ENCODE data around the gene EIF5.

The EIF5 gene

DNA sequence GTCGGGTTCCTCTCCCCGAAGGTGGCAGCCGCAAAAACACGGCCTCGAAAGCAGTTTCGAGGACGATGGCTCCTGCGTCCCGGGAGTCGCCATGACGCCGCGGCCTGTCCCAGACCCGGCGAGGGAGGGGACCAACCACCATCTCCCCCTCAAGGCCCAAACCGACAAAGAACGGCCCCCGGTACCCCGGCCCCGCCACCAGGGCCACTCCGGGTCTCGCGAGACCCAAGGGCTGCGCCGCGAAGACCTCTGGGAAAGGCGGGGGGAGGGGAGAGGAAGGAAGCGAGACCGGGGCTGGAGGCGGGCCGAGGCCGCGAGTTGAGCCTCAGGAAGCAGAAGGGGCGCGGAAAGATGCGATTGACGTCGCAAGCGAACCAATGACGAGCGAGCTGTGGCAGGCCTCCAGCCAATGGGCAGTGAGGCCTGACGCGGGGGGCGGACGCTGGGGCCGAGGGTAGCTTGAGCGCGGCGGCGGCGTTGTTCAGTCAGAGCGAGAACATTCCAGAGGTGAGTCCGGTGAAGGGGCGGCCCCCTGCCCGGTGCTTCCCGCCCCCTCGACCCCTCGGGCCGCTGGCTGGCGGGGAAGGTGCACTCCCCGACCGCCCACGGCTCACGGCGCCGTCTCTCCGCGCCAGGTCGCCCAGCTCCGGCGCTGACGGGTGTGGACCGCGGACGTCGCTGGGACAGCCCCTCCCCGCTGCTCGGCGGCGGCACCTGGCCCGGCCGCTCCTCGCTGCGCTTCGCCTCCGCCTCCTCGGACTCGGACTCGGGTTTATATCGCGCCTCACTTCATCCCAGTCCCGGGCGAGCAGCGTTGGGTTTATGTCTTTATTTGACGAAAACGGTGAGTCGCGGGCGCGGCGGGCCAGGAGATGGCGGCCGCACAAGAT lies at the start of gene EIF5:
Gene EIF5 (plus strand): TSS at position 484 of the 890 bp plus-strand sequence. CDS start 1,624 bp downstream, outside the sequence.
- DNase-seq (ENCODE audit: low read depth): peak; percentile 97

DNA sequence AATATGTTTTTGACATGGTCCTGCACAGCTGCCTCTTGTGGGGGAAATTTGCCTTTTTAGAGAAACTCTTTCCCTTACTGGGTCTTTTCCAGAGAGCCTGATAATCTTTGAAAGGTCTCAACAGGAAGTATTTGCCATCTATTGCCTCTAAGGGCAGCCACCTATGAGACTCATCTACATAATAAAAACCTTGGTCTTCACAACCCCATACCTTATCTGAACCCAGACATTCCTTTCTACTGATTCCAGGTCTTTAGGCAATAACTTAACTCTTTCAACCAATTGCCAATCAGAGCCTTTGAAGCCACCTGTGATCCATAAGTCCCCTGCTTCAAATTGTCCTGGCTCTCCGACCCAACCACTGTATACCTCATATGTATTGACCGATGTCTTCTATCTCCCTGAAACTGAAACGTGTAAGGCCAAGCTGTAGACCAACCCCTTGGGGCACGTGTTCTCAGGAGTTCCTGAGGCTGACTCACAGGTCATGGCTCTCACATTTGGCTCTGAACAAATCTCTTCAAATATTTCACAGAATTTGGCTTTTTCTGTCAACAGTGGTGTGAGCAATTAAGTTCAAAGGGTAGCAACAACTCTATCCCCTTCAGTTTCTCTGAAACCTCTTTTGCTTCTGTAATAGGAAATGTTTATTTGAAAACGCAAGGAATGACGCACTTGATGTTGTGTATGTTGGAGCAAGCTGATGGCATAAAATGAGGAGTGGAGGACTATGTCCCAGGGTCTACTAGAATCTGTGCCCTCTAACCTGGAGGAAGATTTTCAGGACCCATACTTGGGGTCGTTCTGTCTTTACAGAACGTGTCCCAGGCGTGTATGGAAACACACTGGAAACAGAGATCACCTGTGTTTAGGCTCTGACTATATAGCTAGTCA lies 49.2 kb upstream of the EIF5 start:
- no peak for DNase-seq (ENCODE audit: low read depth)

GRCh38 chr14:103286460-103286859 lies 47.6 kb upstream of the EIF5 start:
- no peak for DNase-seq (ENCODE audit: low read depth)

- DNase-seq (ENCODE audit: low read depth): no peak
These were observed 46.8 kb upstream of the EIF5 start for GRCh38 chr14:103286968-103287850.

- no peak for DNase-seq (ENCODE audit: low read depth)
These were observed 45.8 kb upstream of the EIF5 start for GRCh38 chr14:103288076-103288766.

DNA sequence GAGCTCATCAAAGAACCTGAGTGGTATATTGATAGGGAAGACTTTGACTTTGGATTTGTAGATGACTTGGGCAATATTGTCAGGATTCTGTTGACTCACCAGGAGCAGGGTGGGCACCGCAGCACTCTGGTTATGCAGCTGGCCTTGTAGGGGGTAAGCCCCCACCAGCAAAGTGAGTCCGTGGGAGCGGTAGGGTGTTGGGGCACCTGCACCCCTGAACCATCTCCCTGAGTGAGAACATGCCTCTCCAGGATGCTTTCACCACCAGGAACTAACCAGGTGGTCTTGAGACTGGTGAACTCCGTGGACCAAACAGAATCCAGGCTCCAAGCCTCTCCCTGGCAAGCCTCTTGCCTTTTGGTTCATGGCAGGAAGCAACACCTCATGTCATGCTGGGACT lies 44.0 kb upstream of the EIF5 start:
- no peak for DNase-seq (ENCODE audit: low read depth)

GRCh38 chr14:103290494-103290893 lies 43.5 kb upstream of the EIF5 start:
- no peak for DNase-seq (ENCODE audit: low read depth)

- no peak for DNase-seq (ENCODE audit: low read depth)
These were observed 43.1 kb upstream of the EIF5 start for GRCh38 chr14:103290961-103291360.

DNA sequence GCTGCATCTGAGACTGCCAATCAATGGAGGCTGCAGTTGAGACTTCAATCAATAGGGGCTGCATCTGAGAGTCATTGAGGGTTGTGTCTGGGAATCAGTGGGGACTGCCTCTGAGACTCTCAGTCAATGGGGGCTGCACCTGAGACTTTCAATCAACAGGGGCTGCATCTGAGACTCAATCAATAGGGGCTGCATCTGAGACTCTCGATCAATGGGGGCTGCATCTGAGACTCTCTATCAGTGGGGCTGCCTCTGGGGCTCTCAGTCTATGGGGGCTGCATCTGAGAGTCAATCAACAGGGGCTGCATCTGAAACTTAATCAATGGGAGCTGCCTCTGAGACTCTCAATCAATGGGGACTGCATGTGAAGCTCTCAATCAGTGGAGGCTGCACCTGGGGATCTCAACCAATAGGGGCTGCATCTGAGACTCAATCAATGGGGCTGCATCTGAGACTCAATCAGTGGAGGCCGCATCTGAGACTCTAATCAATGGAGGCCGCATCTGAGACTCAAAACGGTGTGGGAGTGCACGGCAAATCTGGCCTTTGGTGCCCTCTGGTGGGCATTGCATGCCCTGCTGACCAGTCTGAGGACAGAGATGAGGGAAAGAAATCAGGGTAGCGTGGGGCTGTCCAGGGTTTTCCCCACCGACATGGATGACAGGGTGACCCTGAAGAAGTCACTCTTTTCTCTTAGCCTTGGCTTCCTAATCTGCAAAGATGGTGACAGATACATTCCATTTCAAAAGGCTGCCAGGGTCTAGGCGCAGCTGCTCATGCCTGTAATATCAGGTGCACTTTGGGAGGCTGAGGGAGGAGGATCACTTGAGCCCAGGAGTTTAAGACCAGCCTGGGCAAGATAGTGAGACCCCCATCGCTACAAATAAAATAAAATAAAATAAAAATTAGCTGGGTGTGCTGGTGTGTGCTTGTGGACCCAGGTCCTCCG lies 41.3 kb upstream of the EIF5 start:
- DNase-seq (ENCODE audit: low read depth): peak; percentile 45

GRCh38 chr14:103293465-103293864 lies 40.6 kb upstream of the EIF5 start:
- DNase-seq (ENCODE audit: low read depth): no peak

DNA sequence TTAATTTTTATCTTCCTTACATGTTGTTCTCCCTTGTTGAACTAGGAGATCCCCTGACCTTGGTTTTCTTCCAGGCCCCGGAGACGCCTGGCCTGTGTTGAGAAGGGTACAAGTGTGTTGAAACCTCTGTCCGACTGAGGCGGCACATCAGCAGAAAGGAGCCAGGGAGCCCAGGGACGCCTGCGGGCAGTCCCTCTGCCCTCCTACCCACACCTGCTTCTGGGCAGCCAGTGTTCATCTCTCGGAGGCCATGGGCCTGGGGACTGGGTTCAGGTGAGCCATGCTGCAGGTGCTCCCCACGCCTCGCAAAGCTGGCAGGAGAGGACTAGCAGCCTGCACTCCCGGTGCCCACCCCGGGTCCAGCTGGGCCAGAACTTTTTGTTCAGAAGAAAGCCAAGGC lies 39.9 kb upstream of the EIF5 start:
- DNase-seq (ENCODE audit: low read depth): no peak

DNA sequence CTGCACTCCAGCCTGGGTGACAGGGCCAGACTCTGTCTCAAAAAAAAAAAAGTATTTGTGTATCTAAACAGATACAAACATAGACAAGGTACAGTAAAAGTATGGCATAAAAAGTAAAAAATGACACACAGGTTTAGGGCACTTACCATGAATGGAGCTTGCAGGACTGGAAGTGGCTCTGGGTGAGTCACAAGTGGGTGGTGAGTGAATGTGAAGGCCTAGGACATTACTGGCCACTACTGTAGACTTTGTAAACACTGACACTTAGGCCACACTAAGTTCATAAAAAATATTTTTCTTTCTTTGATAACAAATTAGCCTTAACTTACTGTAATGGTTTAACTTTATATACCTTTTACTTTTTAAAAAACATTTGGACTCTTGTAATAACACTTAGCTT lies 38.0 kb upstream of the EIF5 start:
- DNase-seq (ENCODE audit: low read depth): peak; percentile 22

- DNase-seq (ENCODE audit: low read depth): no peak
These were observed 37.0 kb upstream of the EIF5 start for GRCh38 chr14:103296987-103297386.

- no peak for DNase-seq (ENCODE audit: low read depth)
These were observed 35.4 kb upstream of the EIF5 start for GRCh38 chr14:103298620-103299019.

DNA sequence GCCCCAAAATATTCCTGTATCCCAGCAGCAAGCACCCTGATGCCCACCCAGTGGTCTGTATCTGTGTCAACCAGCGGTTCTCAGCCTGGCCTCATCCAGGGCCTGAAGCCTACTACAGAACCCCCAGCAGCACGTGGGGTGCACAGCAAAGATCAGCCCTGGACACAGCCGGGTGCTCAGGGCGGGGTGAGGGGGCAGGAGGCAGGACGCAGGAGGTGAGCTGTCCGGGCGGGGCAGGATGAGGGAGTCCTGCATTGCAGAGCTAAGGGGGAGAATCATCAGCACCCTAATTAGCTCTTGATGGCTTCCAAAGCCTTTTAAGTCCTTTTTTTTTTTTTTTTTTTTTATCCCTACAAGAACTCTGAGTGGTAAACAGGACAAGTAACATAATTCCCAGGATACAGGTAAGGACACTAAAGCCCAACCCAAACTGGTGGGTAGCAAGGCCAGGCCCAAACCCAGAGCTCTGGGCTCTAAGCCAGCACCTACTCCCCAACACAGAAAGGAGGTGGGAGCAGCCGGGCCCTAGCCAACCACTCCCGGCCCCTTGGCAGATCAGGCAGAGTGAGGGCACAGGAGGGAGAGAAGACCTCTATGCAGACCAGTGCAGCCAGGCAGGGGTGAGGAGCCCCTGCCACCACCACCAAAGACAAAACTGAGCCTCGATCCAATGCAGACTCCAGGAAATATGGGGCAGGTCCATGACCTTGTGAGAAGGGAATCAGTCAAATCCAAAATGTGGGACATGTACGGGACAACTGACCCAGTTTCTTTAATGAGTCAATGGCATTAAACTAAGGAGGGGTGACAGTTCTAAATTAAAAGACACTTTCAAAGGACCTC lies 32.3 kb upstream of the EIF5 start:
- DNase-seq (ENCODE audit: low read depth): no peak

- no peak for DNase-seq (ENCODE audit: low read depth)
These were observed 31.1 kb upstream of the EIF5 start for GRCh38 chr14:103302966-103303365.

DNA sequence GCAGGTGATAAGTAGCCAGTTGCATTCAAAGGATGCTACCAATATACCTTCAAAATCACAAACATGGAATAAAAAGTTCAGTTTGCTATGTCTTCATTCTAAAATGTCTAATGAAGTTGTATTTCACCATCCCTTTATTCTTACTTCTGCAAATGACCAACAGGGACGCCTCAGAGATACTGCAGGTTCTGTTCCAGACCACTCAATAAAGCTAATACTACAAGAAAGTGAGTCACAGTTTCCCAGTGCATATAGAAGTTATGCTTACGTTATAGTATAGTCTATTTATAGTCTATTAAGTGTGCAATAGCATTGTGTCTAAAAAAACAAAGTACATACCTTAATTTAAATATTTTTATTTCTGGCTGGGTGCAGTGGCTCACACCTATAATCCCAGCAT lies 29.3 kb upstream of the EIF5 start:
- DNase-seq (ENCODE audit: low read depth): no peak

DNA sequence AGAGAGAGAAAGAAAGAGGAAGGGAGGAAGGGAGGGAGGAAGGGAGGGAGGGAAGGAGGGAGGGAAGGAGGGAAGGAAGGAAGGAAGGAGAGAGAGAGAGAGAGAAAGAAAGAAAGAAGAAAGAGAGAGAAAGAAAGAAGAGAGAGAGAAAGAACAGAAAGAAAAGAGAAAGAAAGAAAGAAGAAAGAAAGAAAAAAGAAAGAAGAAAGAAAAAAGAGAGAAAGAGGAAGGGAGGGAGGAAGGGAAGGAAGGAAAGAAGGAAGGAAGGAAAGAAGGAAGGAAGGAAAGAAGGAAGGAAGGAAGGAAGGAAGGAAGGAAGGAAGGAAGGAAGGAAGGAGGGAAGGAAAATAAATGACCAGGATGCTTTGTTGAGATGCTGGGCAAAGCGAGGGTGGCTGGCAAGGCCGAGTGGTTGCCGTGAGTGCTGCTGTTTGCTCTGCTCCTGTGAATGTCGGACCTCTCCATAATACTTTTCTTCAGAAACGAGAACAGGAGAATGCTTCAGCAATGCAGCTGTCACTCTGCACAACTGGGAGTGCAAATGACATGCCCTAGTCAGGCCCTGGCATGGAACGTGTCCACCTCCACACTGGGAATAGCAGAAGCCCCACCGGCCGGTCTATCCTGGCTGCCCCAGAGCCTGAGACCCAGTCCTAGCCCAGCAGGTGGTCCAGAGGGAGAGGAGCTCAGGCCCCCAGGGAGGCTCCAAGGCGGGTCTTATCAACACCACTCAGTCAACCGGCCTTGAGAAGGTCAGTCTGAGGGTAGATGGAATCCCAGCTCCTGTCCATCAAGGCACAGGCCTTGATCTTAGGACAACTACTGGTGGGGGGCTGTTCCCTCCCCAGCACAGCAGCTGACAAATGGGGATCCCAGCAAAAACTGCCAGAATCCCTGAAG lies 25.1 kb upstream of the EIF5 start:
- no peak for DNase-seq (ENCODE audit: low read depth)
